GM11168 (cell line): ENCODE data around the gene ABLIM1.
"Not testable (repeated sequence)": the region's sequence is repeated elsewhere in the genome, so short reads cannot be mapped to it uniquely, and the experiment has no call there.

ENCODE experiments used
- in situ Hi-C: fragments of 300-500 bp; cut with MboI; formaldehyde crosslinking; loops from one replicate; pipeline ENCODE4 v1.12.0; 2022; ENCODE audit warnings: low sequenced_read_pairs; ENCODE audit not compliant: unreplicated experiment

Gene ABLIM1

DNA sequence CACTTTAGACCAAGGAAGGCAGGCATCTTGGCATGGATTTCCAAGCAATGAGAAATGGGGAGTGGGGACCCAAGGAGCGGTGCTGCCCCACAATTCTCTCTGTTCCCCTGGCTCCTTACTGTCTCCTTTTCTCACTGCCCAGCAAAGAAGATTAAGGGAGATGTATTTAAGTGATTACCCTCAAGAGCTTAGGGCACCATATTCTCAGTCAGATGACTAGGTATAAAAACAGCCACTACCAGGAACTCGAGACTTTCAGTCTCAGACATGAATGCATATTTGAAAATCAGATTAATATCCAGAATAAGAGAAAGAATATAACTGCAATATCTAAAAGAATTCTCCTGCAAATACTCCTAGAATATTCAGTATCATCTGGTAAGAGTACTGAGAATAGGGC, at the start of gene ABLIM1:
Gene ABLIM1, minus strand, starts transcription at position 101 of the 400 bp plus-strand sequence. Its CDS starts 75 bp downstream, at position 26.
- in situ Hi-C loops, result no loop called here

DNA sequence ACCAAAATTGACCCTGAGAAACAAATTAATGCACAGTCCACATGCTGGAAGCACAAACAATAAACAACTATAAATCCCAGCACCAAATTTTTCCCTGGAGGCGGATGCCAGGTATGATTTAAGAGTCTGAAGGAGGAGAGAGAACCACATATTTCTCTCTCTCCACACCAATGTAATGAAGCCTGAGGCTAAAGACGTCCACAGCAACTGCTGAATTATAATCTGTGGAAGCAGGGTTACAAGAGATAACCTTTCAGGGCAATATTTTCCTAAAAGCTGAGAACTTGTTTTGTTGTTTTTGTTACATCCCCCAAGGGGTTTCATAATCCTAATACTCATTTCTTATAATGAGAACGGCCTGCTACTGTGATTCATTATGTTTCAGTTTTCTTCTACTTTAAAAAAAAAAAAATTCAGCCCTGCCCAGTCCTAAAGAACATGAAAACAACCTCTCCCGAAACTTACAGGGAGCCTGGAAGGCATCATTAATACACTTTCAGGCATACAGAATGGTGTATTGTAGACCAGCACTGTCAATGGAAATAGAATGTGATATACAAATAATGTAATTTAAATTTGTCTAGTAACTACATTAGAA, 48.5 kb upstream of the ABLIM1 start:
- in situ Hi-C loops, result no loop called here

DNA sequence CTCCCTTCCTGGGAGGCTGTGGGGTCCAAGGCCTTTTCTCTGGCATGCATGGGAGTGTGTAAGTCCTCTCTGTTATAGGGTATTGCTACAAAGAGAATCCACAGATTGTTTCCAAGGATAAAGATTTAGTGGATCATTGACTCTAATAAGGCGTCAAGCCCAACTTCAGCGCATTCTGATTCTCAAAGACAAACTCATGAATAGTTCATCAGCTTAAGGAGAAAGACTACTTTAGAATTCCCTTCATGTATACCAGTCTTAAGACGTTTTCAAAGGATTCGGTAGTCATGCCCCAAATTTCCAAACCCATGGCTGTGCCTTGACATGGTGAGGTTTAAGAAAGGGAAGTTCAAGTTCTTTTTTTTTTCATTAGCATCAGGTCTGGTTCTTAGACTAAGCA, 46.6 kb upstream of the ABLIM1 start:
- in situ Hi-C loops, result no loop called here

DNA sequence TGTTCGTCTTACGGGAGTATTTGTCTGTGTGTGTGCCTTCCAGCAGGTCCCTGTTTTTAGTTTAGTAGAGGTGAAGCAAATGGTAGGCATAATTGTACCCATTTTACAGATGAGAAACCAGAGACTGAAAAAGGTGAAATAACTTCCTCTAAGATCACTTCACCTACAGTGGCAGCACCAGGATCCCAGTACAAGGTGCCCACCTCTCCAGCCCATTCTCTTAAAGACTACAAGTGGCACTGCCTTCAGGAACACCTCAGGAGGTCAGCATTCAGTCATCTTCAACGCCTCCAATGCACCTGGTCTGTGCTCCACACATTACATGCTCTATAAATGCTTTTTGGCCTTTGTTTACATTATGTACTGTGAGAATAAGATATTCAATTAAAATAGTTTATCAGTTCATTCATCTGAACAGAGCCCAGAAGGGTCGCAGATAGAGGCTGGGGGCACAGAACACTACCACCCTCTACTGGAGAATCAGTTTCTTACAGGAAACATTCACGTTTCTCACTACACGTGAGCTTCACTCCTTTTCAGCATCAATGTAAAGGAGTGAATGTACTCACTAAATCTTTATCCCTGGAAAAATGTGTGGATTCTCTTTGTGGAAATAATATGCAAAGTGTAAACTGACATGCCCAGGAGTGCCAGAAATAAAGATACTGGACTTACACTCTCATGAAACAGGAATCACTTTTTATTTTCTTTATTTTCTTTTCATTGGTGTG, 45.5 kb upstream of the ABLIM1 start:
- in situ Hi-C loops, result no loop called here

DNA sequence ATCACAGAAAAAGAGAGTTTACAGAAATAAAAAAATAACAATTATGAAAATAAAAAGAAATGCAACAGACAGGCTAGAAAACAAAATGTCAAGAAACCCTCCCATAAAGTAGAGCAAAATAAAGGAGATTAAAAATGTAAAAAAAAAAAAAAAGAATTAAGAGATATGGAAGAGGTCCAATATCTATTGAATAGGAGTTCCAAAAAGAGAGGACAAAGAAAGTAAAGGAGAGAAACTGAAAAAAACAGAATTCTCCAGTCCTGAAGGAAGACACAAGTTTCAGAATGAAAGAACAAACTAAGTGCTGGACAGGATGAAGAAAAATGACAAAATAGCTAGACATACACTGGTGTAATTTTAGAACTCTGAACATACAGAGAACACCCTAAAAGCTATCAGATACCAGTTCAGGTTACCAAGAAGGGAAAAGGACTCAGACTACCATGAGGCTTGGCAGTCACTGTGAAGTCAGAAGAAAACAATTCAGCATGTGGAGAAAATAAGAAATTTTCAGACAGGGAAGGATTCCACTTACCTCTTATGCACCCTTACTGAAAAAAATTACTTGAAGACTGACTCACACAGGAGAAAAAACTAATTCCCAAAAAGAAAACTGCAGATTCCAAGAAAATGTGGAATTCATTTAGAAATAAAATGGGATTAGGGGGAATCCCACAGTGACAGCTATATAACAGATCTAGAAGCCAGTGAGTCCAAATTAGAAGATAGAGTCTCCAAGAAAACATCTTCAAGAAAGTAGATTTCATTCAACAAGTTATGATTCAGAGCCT, 40.4 kb upstream of the ABLIM1 start:
- in situ Hi-C loops, result no loop called here

DNA sequence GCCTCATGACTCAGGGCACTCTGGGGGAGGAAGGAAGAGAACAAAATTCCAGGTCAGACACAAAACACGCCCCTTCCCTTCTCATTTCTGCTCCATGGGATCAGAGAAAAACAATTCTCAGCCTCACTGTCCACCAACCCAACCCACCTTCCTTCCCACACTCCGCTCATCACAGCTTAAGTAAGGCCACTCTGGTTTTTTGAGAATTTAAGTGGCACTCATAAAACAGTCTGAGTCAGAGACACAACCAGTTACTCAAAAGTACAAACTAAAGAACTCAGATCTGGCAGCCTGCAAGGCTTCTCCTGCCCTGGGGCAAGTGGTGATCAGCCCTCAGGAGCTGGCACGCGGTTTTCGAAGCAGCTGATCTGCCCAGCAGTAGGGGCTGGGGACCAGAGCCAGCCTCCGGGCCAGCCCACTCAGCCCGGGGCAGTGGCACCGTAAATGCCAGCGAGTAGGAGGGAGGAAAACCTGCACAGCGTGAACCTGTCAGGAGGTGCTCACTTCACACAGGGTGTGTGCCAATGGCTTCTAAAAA, 39.1 kb upstream of the ABLIM1 start:
- in situ Hi-C loops, result no loop called here

DNA sequence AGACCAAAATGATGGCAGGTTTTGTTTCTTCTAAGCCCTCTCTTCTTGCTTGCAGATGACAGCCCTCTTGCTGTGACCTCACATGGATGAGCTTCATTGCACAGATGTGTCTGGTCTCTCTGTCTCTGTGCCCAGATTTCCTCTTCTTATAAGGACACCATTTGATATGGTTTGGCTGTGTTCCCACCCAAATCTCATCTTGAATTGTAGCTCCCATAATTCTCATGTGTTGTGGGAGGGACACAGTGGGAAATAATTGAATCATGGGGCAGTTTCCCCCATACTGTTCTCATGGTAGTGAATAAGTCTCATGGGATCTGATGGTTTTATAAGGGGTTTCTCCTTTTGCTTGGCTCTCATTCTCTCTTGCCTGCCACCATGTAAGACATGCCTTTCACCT, 38.2 kb upstream of the ABLIM1 start:
- in situ Hi-C loops, result not testable (repeated sequence)

DNA sequence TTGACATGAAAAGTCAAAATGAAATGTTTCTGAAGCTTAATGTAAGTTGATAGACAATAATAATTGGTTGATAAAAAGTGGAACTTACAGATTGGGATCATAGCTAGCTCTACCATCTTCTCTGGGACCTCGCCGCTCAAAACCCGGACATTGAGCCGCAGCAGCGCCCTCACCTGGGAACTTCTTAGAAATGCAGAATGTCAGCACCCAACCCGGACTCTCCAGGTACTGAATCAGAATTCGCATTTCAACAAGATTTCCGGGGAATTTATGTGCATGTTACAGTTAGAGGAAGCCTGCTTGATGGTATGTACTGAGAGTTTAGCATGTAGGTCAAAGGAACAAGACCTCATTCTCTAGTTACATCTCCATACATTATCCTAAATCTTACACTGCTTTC, 36.7 kb upstream of the ABLIM1 start:
- in situ Hi-C loops, result loop anchor here (5.0 kb wide), 1 partner anchor 222 kb away; no protein-coding TSS in a partner anchor

DNA sequence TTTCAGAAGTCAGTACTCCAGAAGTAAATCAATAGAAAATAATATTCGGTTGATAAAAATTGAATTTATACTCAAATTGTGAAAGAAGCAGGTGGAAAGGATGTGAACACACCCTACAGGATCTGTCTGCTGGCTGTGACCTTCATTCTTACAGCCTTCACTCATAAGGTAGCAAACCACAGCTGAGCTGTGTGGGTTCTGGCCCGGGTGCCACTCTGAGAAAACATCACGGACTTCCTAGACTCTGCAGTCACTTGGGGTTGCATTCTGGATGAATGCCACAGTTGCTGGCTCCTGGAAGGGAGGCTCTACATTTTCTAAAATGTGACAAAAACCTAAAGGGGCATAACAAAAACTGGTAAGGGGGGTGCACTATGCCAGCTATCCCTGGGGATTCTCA, 36.0 kb upstream of the ABLIM1 start:
- in situ Hi-C loops, result loop anchor here (5.0 kb wide), 1 partner anchor 222 kb away; no protein-coding TSS in a partner anchor

DNA sequence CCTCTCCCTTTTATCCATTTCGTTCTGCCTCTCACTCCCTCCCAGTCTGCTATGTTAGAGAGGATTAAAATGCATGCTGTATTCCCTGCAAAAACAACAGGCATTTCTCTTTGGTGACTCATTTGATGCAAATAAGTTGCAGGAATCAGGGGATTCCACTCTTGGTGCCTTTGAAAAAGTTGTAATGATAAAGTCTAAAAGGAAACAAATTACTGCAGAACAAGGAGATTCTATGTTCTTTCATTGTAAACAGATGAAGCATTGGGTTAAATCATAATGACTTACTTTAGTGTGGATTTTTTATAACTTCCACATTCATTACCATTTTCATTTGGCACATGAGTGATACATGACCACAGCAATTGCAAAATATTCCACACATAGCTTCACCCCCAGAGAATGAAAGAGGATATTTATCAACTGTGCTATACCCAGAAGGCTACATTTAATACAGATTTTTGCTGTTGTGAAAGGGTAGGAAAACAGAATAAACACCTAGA, 33.4 kb upstream of the ABLIM1 start:
- in situ Hi-C loops, result loop anchor here (5.0 kb wide), 1 partner anchor 219 kb away; no protein-coding TSS in a partner anchor

DNA sequence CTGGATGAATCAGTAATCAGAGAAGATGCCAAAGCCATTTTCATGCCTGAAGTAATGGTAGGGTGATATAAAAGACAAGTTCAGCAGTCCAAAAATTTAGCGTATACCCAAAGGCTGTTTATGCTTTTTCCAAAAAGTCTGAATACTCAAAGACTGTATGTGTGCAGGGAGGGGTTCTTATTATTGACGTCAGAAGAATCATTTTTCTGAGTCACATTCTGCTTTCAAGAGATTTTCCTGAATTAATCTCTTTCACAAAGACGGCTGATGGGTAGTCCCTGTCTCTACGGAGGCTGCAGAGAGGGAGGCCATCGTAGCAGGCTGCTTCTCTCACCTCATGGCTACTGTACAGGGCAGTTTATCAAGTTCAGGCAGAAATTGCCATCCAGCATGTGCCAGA, 30.7 kb upstream of the ABLIM1 start:
- in situ Hi-C loops, result no loop called here

DNA sequence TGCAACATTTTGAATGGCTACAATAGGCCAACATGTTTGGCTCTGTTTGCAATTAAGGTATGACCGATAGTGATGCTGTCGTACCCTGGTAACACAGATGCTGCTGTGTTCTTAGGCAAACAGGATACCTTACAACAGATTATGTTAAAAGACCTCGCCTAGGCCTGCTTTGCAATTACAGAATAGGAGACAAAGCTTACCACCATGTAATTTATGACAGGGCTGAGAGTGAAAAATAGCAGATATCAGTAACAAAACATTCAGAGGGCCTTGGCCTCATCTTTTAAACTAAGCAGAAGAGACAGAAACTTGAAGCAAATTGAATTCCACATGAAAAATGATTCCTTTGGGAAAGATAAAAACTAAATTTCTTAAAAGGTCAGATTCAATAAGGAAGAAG, 29.4 kb upstream of the ABLIM1 start:
- in situ Hi-C loops, result no loop called here

DNA sequence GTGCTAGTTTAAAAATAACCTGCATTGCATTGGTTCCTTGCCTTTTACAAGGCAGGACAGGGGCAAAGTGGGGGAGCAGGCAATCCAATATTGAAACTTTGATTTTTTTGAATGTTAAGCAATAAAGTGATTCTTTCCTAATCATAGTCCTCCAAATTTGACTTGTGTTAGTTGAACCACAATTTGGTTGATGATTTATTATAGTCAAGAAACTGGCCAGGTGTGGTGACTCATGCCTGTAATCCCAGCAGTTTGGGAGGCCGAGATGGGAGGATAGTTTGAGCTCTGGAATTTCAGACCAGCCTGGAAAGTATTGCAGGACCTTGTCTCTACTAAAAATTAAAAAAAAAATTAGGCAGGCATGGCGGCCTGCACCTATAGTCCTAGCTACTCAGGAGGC, 27.9 kb upstream of the ABLIM1 start:
- in situ Hi-C loops, result no loop called here

DNA sequence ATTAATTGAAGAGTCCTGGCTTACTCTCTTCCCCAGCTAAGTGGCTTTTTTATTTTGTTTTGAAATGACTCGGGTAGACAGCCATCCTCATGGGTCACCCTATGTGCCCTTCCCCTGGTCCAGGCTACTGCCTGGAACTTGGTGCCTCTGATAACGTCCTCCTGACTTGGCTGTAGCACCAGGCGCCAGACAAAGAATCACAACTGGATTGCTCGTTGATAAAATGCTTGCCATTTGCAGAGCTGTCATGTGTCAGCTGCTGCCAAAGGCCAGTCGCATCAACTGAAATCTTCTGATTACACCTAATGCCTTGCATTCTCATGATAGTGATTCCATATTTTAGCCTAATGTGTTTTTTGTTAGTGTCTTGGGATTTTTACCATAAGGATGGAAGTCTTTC, 27.4 kb upstream of the ABLIM1 start:
- in situ Hi-C loops, result no loop called here

DNA sequence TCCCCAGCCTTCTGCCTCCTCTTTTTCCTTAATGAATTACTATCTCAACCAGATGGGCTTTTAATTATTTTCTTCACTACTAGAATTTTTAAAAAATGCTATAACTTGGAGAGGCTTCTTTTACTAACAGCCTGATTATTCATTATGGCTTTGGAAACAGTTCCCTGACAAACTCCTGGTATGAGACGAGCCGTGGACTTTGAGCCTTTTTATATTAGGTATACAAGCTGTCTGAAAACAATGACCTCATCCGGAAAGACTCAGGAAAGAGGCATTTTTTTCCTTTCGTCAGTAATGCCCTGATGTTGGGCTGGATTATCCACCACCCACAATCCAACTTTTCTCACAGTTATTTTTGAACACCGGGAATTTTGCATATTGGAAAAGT, 26.7 kb upstream of the ABLIM1 start:
- in situ Hi-C loops, result no loop called here

DNA sequence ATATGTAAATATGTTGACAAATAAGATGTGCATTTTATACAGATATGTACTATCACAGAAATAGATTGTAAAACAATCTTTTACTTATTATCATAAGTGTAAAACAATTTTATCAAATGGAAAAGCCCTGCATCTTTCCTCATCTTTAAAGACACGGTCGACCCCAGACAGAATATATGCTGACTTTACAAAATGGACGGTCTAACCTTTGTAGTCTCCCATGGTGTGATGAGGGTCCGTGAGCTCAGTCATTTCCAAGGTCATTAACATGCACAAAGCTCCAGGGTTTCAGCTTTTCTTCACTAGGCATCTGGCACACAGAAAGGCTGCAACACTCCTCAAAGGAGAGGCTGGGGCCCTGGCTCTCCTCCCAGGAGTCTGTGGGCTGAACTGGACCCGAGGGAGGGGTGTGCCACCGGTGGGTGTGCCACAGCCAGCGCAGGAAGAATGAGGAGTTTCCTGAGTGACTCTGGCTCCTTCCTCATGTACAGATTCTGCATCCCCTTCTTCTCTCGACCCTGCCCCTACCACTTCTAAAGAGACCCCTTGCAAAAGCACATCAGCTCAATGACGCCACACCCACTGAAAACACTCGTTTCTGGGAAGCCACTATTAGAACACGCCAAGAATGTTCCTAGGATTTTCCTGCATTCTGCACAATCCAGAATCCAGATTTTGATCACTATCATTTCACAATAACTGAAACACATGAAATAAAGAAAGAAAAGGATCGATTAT, 26.2 kb upstream of the ABLIM1 start:
- in situ Hi-C loops, result no loop called here

DNA sequence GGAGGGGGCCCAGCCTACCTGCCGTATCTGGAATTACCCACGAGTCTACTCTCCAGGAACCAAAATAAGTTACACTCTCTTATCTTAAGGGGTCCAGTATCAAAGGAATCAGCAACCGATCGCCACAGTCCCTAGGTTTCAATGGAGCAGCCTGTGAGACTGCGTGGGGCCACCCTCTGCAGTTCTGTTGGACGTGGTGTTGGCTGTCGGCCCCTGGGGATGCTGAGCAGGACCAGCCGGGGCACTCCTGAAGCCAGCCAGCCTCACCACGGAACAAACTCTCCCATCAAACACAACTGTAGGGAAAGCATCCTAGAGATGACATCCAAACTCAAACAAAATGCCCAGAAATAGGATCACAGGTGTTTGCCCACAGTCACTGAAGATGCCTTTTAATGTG, 25.5 kb upstream of the ABLIM1 start:
- in situ Hi-C loops, result no loop called here

DNA sequence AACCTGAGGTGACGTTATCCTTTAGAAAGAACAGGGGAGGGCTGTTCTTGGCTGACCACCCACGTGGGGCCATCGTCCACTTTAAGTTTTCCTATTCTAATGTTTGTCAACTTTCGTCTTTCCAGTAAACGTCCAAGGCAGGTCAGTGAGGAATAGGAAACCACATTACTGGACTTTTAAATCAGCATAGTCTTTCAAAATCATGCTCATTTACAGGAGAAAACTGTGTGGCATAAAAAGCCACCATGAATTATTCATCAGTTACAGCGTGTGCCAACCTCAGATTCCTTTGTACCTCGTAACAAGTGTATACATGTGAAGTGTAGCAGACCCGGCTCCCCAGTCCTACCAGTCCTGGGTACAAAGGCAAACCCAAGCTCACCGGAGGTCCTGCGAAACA, 25.1 kb upstream of the ABLIM1 start:
- in situ Hi-C loops, result no loop called here

DNA sequence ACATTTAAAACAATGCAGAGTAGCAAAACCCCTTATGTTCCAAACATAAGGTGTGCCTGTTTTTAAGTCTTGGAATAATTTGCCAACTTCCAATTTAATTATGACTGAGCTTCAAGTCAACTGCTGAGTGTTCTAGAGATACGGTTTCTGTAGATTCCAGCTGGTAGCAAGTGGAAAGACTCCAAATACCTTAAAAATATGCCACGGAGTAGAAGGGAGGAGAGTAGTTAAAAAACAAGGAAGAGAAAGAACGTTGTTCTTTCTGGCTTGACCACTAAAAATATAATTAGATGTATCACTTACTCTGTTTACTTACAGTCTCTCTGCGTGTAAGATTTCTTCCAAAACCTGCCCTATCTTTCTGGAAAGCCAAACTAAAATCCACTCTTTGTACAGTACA, 24.5 kb upstream of the ABLIM1 start:
- in situ Hi-C loops, result no loop called here

DNA sequence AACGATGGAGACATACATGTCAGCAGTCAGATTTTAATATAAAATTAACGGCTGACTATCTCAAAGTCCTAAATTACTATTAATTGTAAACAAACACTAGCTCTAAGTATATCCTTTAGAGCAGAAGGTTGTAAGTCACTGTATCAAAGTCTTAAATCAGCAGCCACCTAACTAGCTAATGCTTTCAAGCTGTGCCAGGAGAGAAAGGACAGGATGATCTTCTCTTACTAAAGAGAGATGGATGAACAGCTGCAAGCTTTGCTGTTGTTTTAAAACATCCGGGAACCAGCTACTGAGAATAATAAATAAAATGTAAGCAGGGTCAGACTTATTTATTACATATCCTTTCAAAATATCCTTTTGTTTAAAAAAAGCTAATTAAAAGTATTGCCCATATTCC, 24.0 kb upstream of the ABLIM1 start:
- in situ Hi-C loops, result no loop called here
